H1 (cell line): ENCODE data around the gene PMS1. TPM values are rescaled to one million over a fixed set of nuclear protein-coding genes. Genes with fewer than 3 reads are reported as not detected.

Experiments used
- CTCF ChIA-PET: fragments of 300-600 bp; sonication (Branson Sonifier 250); formaldehyde crosslinking; loops from one replicate; lab custom pipeline; 2021; ENCODE audit not compliant: partially characterized antibody; lab: Charles Lee
- POLR2A ChIA-PET: fragments of 300-600 bp; sonication (Branson Sonifier 250); formaldehyde crosslinking; loops from one replicate; lab custom pipeline; 2021; ENCODE audit warnings: inconsistent platforms; ENCODE audit not compliant: partially characterized antibody; lab: Charles Lee
- DNase-seq, 2 experiments: peaks; one replicate each; pipeline versions ENCODE4 v3.0.0 to v3.0.0-alpha.2; 2010 to 2022; ENCODE audit warnings: low spot score in 2 of 2, low read depth in 1 of 2, mixed read lengths in 1 of 2
- FAIRE-seq: peaks from 2 replicates; lab custom pipeline; 2011; peaks lifted over from hg19 to GRCh38; lab: Jason Lieb, UNC
- H2AFZ ChIP-seq: 2 replicates; pipeline ENCODE4 v1.8.1; 2012; ENCODE audit warnings: low read length, inconsistent platforms
- H2AK5ac ChIP-seq: 2 replicates; pipeline ENCODE4 v1.6.1; 2013; ENCODE audit warnings: low read depth, low read length
- H2BK120ac ChIP-seq: replicated peaks from 2 replicates; pipeline ENCODE3; 2013; ENCODE audit warnings: low read depth, low read length, inconsistent platforms
- H2BK12ac ChIP-seq: 2 replicates; pipeline ENCODE4 v1.6.1; 2013; ENCODE audit warnings: low read depth, low read length
- H2BK15ac ChIP-seq: 2 replicates; pipeline ENCODE4 v1.6.1; 2013; ENCODE audit warnings: low read length
- H2BK20ac ChIP-seq: 2 replicates; pipeline ENCODE4 v1.6.1; 2013; ENCODE audit warnings: low read length
- H2BK5ac ChIP-seq: 2 replicates; pipeline ENCODE4 v1.6.1; 2013; ENCODE audit warnings: low read depth, low read length
- H3K14ac ChIP-seq: 2 replicates; pipeline ENCODE4 v1.6.1; 2013; ENCODE audit warnings: inconsistent platforms; ENCODE audit not compliant: insufficient read length
- H3K18ac ChIP-seq: 2 replicates; pipeline ENCODE4 v1.6.1; 2013; ENCODE audit warnings: low read length; ENCODE audit errors: extremely low read depth
- H3K23ac ChIP-seq: 2 replicates; pipeline ENCODE4 v1.6.1; 2013; ENCODE audit warnings: inconsistent platforms; ENCODE audit not compliant: insufficient read length
- H3K23me2 ChIP-seq: 2 replicates; pipeline ENCODE4 v1.6.1; 2013; ENCODE audit warnings: low read depth, low read length
- H3K27ac ChIP-seq: 2 replicates; pipeline ENCODE4 v1.6.1; 2011; ENCODE audit warnings: low read depth, low read length, inconsistent platforms
- H3K27me3 ChIP-seq, 4 experiments: replicated peaks in 1 of 4; 1 replicate in 1 of 4; 2 replicates in 3 of 4; pipeline versions ENCODE4 v1.6.1 to v1.8.1; 2011 to 2013; ENCODE audit warnings: low read length in 3 of 4, mild to moderate bottlenecking in 3 of 4, inconsistent platforms in 2 of 4, mixed read lengths in 2 of 4, moderate library complexity in 1 of 4; ENCODE audit not compliant: control insufficient read depth in 3 of 4, insufficient read depth in 3 of 4; ENCODE audit errors: extremely low read depth in 1 of 4
- H3K36me3 ChIP-seq, 4 experiments: 2 replicates each; pipeline versions ENCODE4 v1.6.1 to v1.8.1; 2011 to 2013; ENCODE audit warnings: mild to moderate bottlenecking in 4 of 4, low read length in 3 of 4, moderate library complexity in 2 of 4, control low read depth in 1 of 4, inconsistent platforms in 1 of 4; ENCODE audit not compliant: insufficient read depth in 4 of 4, control insufficient read depth in 2 of 4
- H3K4ac ChIP-seq: replicated peaks from 2 replicates; pipeline ENCODE3; 2013; ENCODE audit warnings: low read length, low read depth, mixed read lengths, inconsistent platforms; ENCODE audit not compliant: insufficient read length
- H3K4me1 ChIP-seq, 4 experiments: replicated peaks in 1 of 4; 1 replicate in 1 of 4; 2 replicates in 3 of 4; pipeline versions ENCODE4 v1.6.1 to v1.8.1; 2011 to 2013; ENCODE audit warnings: low read length in 3 of 4, inconsistent platforms in 2 of 4, mixed read lengths in 1 of 4; ENCODE audit not compliant: insufficient read depth in 4 of 4, control insufficient read depth in 3 of 4
- H3K4me2 ChIP-seq, 2 experiments: 2 replicates each; pipeline versions ENCODE4 v1.6.1 to v1.8.1; 2011 to 2013; ENCODE audit warnings: low read depth in 2 of 2, low read length in 2 of 2, control low read depth in 1 of 2, inconsistent platforms in 1 of 2, mild to moderate bottlenecking in 1 of 2; ENCODE audit not compliant: insufficient read depth in 1 of 2
- H3K4me3 ChIP-seq, 4 experiments: fragments of 200-600, 300-600 bp in 1 of 4; sonication (generic), shearing (Covaris generic), sonication (Bioruptor Twin) in 1 of 4; 2 replicates each; pipeline versions ENCODE4 v1.5.1 to v1.8.1; 2011 to 2016; ENCODE audit warnings: low read length in 4 of 4, low read depth in 3 of 4, control low read depth in 2 of 4, inconsistent platforms in 2 of 4, mild to moderate bottlenecking in 2 of 4, mixed read lengths in 1 of 4, moderate library complexity in 1 of 4; ENCODE audit not compliant: insufficient read depth in 2 of 4; ENCODE audit errors: extremely low read depth in 1 of 4
- H3K56ac ChIP-seq: replicated peaks from 2 replicates; pipeline ENCODE3; 2013; ENCODE audit warnings: low read depth, mild to moderate bottlenecking, mixed read lengths, low read length, inconsistent platforms; ENCODE audit not compliant: insufficient read length
- H3K79me1 ChIP-seq: 2 replicates; pipeline ENCODE4 v1.6.1; 2013; ENCODE audit warnings: low read depth, low read length, control low read depth
- H3K79me2 ChIP-seq, 2 experiments: 2 replicates each; pipeline versions ENCODE4 v1.6.1 to v1.8.1; 2012 to 2013; ENCODE audit warnings: low read length in 2 of 2, mild to moderate bottlenecking in 2 of 2, inconsistent platforms in 1 of 2; ENCODE audit not compliant: insufficient read depth in 2 of 2, control insufficient read depth in 1 of 2
- H3K9ac ChIP-seq, 4 experiments: replicated peaks in 1 of 4; 1 replicate in 1 of 4; 2 replicates in 3 of 4; pipeline versions ENCODE4 v1.6.1 to v1.8.1; 2011 to 2013; ENCODE audit warnings: low read depth in 3 of 4, low read length in 3 of 4, control low read depth in 2 of 4, mild to moderate bottlenecking in 2 of 4, moderate library complexity in 2 of 4, inconsistent platforms in 1 of 4; ENCODE audit errors: extremely low read depth in 1 of 4
- H3K9me3 ChIP-seq, 2 experiments: 2 replicates each; pipeline versions ENCODE4 v1.6.1 to v1.8.1; 2012 to 2013; ENCODE audit warnings: mild to moderate bottlenecking in 2 of 2, moderate library complexity in 2 of 2, control low read depth in 1 of 2, inconsistent platforms in 1 of 2, low read depth in 1 of 2, low read length in 1 of 2, mixed read lengths in 1 of 2; ENCODE audit not compliant: insufficient read depth in 2 of 2
- H4K20me1 ChIP-seq, 2 experiments: replicated peaks in 1 of 2; 2 replicates each; pipeline versions ENCODE3 to v1.8.1; 2011 to 2013; ENCODE audit warnings: inconsistent platforms in 2 of 2, low read length in 2 of 2, mild to moderate bottlenecking in 1 of 2; ENCODE audit not compliant: insufficient read depth in 2 of 2, control insufficient read depth in 1 of 2
- H4K5ac ChIP-seq: 2 replicates; pipeline ENCODE4 v1.6.1; 2013; ENCODE audit warnings: low read length, low read depth, mixed read lengths, inconsistent platforms; ENCODE audit not compliant: insufficient read length
- H4K8ac ChIP-seq: 2 replicates; pipeline ENCODE4 v1.8.0; 2013; ENCODE audit warnings: mild to moderate bottlenecking, moderate library complexity, low read length, inconsistent platforms; ENCODE audit not compliant: insufficient read depth; ENCODE audit errors: extremely low read depth
- H4K91ac ChIP-seq: replicated peaks from 2 replicates; pipeline ENCODE3; 2013; ENCODE audit warnings: low read length, mixed read lengths, inconsistent platforms; ENCODE audit not compliant: insufficient read length
- CHD1 ChIP-seq: IDR thresholded peaks from 2 replicates; pipeline ENCODE4 v1.6.1; 2012; ENCODE audit warnings: low read depth, low read length, improper control_type of control experiment
- E2F6 ChIP-seq: IDR thresholded peaks from 2 replicates; pipeline ENCODE4 v1.6.1; 2012; ENCODE audit warnings: inconsistent platforms
- POLR2A ChIP-seq, 2 experiments: IDR thresholded peaks; 1 replicate in 1 of 2; 2 replicates in 1 of 2; pipeline ENCODE4 v1.6.1; 2011; ENCODE audit warnings: low read depth in 2 of 2, low read length in 2 of 2, mild to moderate bottlenecking in 2 of 2; ENCODE audit errors: control extremely low read depth in 1 of 2
- RXRA ChIP-seq: IDR thresholded peaks from 2 replicates; pipeline ENCODE4 v1.6.1; 2011; ENCODE audit warnings: low read depth, mild to moderate bottlenecking, low read length, moderate library complexity; ENCODE audit not compliant: insufficient read depth
- SP1 ChIP-seq: IDR thresholded peaks from 2 replicates; pipeline ENCODE4 v1.6.1; 2011; ENCODE audit warnings: low read depth, low read length
- WGBS, 2 experiments: shearing (Covaris generic) in 1 of 2; methylation state at CpG; one replicate each; pipeline versions ENCODE4 v1.1.6 to v1.1.7; 2013 to 2015; ENCODE audit warnings: low lambda C conversion rate in 2 of 2, mixed read lengths in 2 of 2, inconsistent platforms in 1 of 2, low coverage in 1 of 2, missing lambda C conversion rate in 1 of 2; ENCODE audit not compliant: insufficient replicate concordance in 2 of 2, insufficient coverage in 1 of 2, insufficient read length in 1 of 2; ENCODE audit errors: extremely low coverage in 1 of 2, missing lambda C conversion rate in 1 of 2; 5-methylcytosine and 5-hydroxymethylcytosine counted together
- polyA plus RNA-seq, 7 experiments: library from polyadenylated mRNA; depleted of rRNA in 3 of 7; stranded (reverse) in 5 of 7; unstranded in 2 of 7; fragments of >200 nt in 5 of 7; fragments of 200-250 nt in 2 of 7; gene quantifications; 1 replicate in 5 of 7; 2 replicates in 1 of 7; 4 replicates in 1 of 7; pipeline versions ENCODE4 v1.2.1 to v1.2.3, GENCODE V29; 2011 to 2013; ENCODE audit warnings: missing spikeins in 2 of 7, mixed read lengths in 2 of 7
- total RNA-seq: library from RNA; stranded (reverse); fragmentation: NEBNext Ultra II Directional; extraction: Animal tissue kit (Norgen Biotek cat#: 25700); gene quantifications from 2 replicates; pipeline ENCODE4 v1.2.1, GENCODE V29; 2021
- TF ChIP-seq, protein P1 (sequence below), 3 experiments: IDR thresholded peaks; 1 replicate in 2 of 3; 2 replicates in 1 of 3; pipeline versions ENCODE4 v1.5.1 to v1.6.1; 2011; ENCODE audit warnings: low read length in 3 of 3, mild to moderate bottlenecking in 3 of 3, inconsistent platforms in 2 of 3, low read depth in 1 of 3, moderate library complexity in 1 of 3; ENCODE audit not compliant: insufficient read depth in 1 of 3; ENCODE audit errors: control extremely low read depth in 1 of 3

The PMS1 gene
- total and polyA plus RNA-seq, 2 of the 8 experiments (the other 6 are each of a cell fraction or from before 2014, with no cell fraction given) = 13.1 to 59.7 TPM

GRCh38 chr2:189870381-189871085 is 86.3 kb downstream of the PMS1 start:
- Histone ChIP-seq H3K27me3 (no peaks in the 10 kb centered on the region), H3K79me1 (no peaks in the 10 kb centered on the region), H3K79me2 (no peaks in the 10 kb centered on the region), H3K36me3 (peaks cover 0 to 28% (median 2%) of the 10 kb centered on the region in 4 experiments; a peak in 3 of 8 replicates), H3K18ac (no peak overlapping the region), H2BK20ac (no peak overlapping the region), H3K56ac (no peak overlapping the region), H4K20me1 (no peaks in the 10 kb centered on the region), H3K27ac (no peak overlapping the region), H2AK5ac (no peak overlapping the region), H3K4me3 (no peak overlapping the region), H3K14ac (no peak overlapping the region), H2BK5ac (no peak overlapping the region), H3K4ac (no peak overlapping the region), H3K9me3 (no peaks in the 10 kb centered on the region), H3K4me2 (no peak overlapping the region), H4K5ac (no peak overlapping the region), H3K4me1 (no peaks in the 10 kb centered on the region), H4K91ac (no peak overlapping the region), H2AFZ (no peak overlapping the region), H4K8ac (no peak overlapping the region), H2BK120ac (no peak overlapping the region), H2BK12ac (no peak overlapping the region), H2BK15ac (no peak overlapping the region), H3K23ac (no peak overlapping the region), H3K23me2 (no peaks in the 10 kb centered on the region), H3K9ac (no peak overlapping the region)
- POLR2A ChIA-PET = interaction anchor here (0.9 kb wide), 1 partner anchor 10 kb away, joined by 5 read pairs; no protein-coding TSS in a partner anchor
- DNase-seq (no peak), FAIRE-seq (no peak)
- CTCF ChIA-PET = interaction anchor here (0.7 to 1.1 kb wide), 2 partner anchors 19 to 103 kb away, joined by 3 to 4 read pairs; no protein-coding TSS in a partner anchor
- WGBS, 2 experiments = 89% methylated on average over 5 of the region's 5 CpGs; no CpG with 5 or more reads in 1 of the 2 experiments
- no peak for TF ChIP-seq E2F6
- TF ChIP-seq CHD1 = no peak
- no peak for TF ChIP-seq POLR2A (IDR thresholded peaks at IDR 0.05; ENCODE audit: control extremely low read depth in 1 of 2, low read depth in 2 of 2, low read length in 2 of 2)
- no peak for TF ChIP-seq RXRA
- TF ChIP-seq, protein P1, sequence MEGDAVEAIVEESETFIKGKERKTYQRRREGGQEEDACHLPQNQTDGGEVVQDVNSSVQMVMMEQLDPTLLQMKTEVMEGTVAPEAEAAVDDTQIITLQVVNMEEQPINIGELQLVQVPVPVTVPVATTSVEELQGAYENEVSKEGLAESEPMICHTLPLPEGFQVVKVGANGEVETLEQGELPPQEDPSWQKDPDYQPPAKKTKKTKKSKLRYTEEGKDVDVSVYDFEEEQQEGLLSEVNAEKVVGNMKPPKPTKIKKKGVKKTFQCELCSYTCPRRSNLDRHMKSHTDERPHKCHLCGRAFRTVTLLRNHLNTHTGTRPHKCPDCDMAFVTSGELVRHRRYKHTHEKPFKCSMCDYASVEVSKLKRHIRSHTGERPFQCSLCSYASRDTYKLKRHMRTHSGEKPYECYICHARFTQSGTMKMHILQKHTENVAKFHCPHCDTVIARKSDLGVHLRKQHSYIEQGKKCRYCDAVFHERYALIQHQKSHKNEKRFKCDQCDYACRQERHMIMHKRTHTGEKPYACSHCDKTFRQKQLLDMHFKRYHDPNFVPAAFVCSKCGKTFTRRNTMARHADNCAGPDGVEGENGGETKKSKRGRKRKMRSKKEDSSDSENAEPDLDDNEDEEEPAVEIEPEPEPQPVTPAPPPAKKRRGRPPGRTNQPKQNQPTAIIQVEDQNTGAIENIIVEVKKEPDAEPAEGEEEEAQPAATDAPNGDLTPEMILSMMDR (IDR thresholded peaks at IDR 0.05; ENCODE audit: control extremely low read depth in 1 of 3, insufficient read depth in 1 of 3, low read depth in 1 of 3, low read length in 3 of 3) = no peak
- TF ChIP-seq SP1 = no peak
